H9 (cell line): ENCODE data around the gene SMCO3. TPM values are rescaled to one million over a fixed set of nuclear protein-coding genes. Genes with fewer than 3 reads are reported as not detected.

ENCODE experiments used
- DNase-seq: peaks from one replicate; pipeline ENCODE4 v3.0.0-alpha.2; 2017
- H2AFZ ChIP-seq: one replicate; pipeline ENCODE4 v1.6.1; 2013; ENCODE audit warnings: mild to moderate bottlenecking, low read length, control low read depth, moderate library complexity
- H2AK5ac ChIP-seq: 2 replicates; pipeline ENCODE4 v1.6.1; 2013; ENCODE audit warnings: low read length, control low read depth, mixed read lengths; ENCODE audit not compliant: insufficient read length
- H2BK120ac ChIP-seq: one replicate; pipeline ENCODE4 v1.6.1; 2013; ENCODE audit warnings: low read depth, mild to moderate bottlenecking, low read length, control low read depth, inconsistent platforms; ENCODE audit not compliant: poor library complexity, severe bottlenecking
- H2BK12ac ChIP-seq: 2 replicates; pipeline ENCODE4 v1.6.1; 2013; ENCODE audit warnings: low read length, control low read depth, mixed read lengths, low read depth; ENCODE audit not compliant: insufficient read length
- H2BK15ac ChIP-seq: 2 replicates; pipeline ENCODE4 v1.6.1; 2013; ENCODE audit warnings: low read depth, low read length, control low read depth
- H2BK20ac ChIP-seq: one replicate; pipeline ENCODE4 v1.6.1; 2013; ENCODE audit warnings: low read depth, mild to moderate bottlenecking, low read length, control low read depth, inconsistent platforms; ENCODE audit not compliant: poor library complexity, severe bottlenecking
- H2BK5ac ChIP-seq: 2 replicates; pipeline ENCODE4 v1.6.1; 2013; ENCODE audit warnings: low read length, control low read depth, mixed read lengths; ENCODE audit not compliant: insufficient read length
- H3K14ac ChIP-seq: 2 replicates; pipeline ENCODE4 v1.6.1; 2013; ENCODE audit warnings: low read length, control low read depth; ENCODE audit not compliant: insufficient read depth
- H3K18ac ChIP-seq: 2 replicates; pipeline ENCODE4 v1.6.1; 2013; ENCODE audit warnings: low read depth, mild to moderate bottlenecking, mixed read lengths, low read length, control low read depth; ENCODE audit not compliant: insufficient read length
- H3K23ac ChIP-seq: 2 replicates; pipeline ENCODE4 v1.6.1; 2013; ENCODE audit warnings: low read length, control low read depth, mixed read lengths, low read depth; ENCODE audit not compliant: insufficient read length
- H3K23me2 ChIP-seq: 2 replicates; pipeline ENCODE4 v1.6.1; 2013; ENCODE audit warnings: low read depth, mild to moderate bottlenecking, mixed read lengths, low read length, control low read depth; ENCODE audit not compliant: insufficient read length, poor library complexity, severe bottlenecking
- H3K27ac ChIP-seq: 2 replicates; pipeline ENCODE4 v1.5.1; 2013; ENCODE audit warnings: low read length, control low read depth, mixed read lengths, low read depth; ENCODE audit not compliant: insufficient read length
- H3K27me3 ChIP-seq: 2 replicates; pipeline ENCODE4 v1.6.1; 2013; ENCODE audit warnings: low read length, control low read depth, inconsistent platforms; ENCODE audit not compliant: insufficient read depth
- H3K4ac ChIP-seq: 2 replicates; pipeline ENCODE4 v1.6.1; 2013; ENCODE audit warnings: low read depth, mild to moderate bottlenecking, control low read depth, inconsistent platforms, low read length, moderate library complexity
- H3K4me1 ChIP-seq: 2 replicates; pipeline ENCODE4 v1.6.1; 2013; ENCODE audit warnings: low read length, control low read depth, inconsistent platforms; ENCODE audit not compliant: insufficient read depth
- H3K4me2 ChIP-seq: 2 replicates; pipeline ENCODE4 v1.6.1; 2013; ENCODE audit warnings: low read length, control low read depth, mixed read lengths; ENCODE audit not compliant: insufficient read length, insufficient read depth
- H3K56ac ChIP-seq: 2 replicates; pipeline ENCODE4 v1.6.1; 2013; ENCODE audit warnings: low read depth, mild to moderate bottlenecking, mixed read lengths, low read length, control low read depth; ENCODE audit not compliant: insufficient read length
- H3K79me1 ChIP-seq: 2 replicates; pipeline ENCODE4 v1.6.1; 2013; ENCODE audit warnings: low read depth, mild to moderate bottlenecking, moderate library complexity, low read length, control low read depth, inconsistent platforms; ENCODE audit not compliant: insufficient read depth, poor library complexity, severe bottlenecking
- H3K79me2 ChIP-seq: 2 replicates; pipeline ENCODE4 v1.6.1; 2013; ENCODE audit warnings: low read length, control low read depth, inconsistent platforms; ENCODE audit not compliant: insufficient read depth
- H3K9ac ChIP-seq: 2 replicates; pipeline ENCODE4 v1.6.1; 2013; ENCODE audit warnings: low read length, control low read depth, mixed read lengths; ENCODE audit not compliant: insufficient read length; ENCODE audit errors: extremely low read depth
- H3K9me3 ChIP-seq: one replicate; pipeline ENCODE4 v1.6.1; 2013; ENCODE audit warnings: low read depth, low read length, inconsistent platforms; ENCODE audit not compliant: control insufficient read depth
- H3T11ph ChIP-seq: one replicate; pipeline ENCODE4 v1.6.1; 2013; ENCODE audit warnings: mild to moderate bottlenecking, low read length, control low read depth, inconsistent platforms
- H4K20me1 ChIP-seq: one replicate; pipeline ENCODE4 v1.6.1; 2013; ENCODE audit not compliant: control insufficient read depth, insufficient read length, insufficient read depth
- H4K5ac ChIP-seq: 2 replicates; pipeline ENCODE4 v1.6.1; 2013; ENCODE audit warnings: low read depth, mild to moderate bottlenecking, mixed read lengths, low read length, control low read depth; ENCODE audit not compliant: insufficient read length
- H4K8ac ChIP-seq: replicated peaks from 2 replicates; pipeline ENCODE4 v1.6.1; 2013; ENCODE audit warnings: low read length, control low read depth, mixed read lengths, low read depth; ENCODE audit not compliant: insufficient read length
- H4K91ac ChIP-seq: 2 replicates; pipeline ENCODE4 v1.6.1; 2013; ENCODE audit warnings: low read depth, mild to moderate bottlenecking, moderate library complexity, mixed read lengths, low read length, control low read depth; ENCODE audit not compliant: insufficient read length
- H3K27ac Mint-ChIP-seq, 3 experiments: 2 replicates in 2 of 3; 3 replicates in 1 of 3; pipeline ENCODE4 v1.8.0; 2020 to 2021; ENCODE audit warnings: mixed read lengths in 3 of 3, mild to moderate bottlenecking in 1 of 3, moderate library complexity in 1 of 3
- H3K27me3 Mint-ChIP-seq: 2 replicates; pipeline ENCODE4 v1.8.0; 2021; ENCODE audit warnings: low read depth, mild to moderate bottlenecking, moderate library complexity, mixed read lengths
- H3K36me3 Mint-ChIP-seq, 3 experiments: 2 replicates in 2 of 3; 3 replicates in 1 of 3; pipeline ENCODE4 v1.8.0; 2020 to 2021; ENCODE audit warnings: low read depth in 3 of 3, mixed read lengths in 3 of 3; ENCODE audit not compliant: insufficient read depth in 1 of 3
- H3K4me1 Mint-ChIP-seq, 2 experiments: 2 replicates each; pipeline ENCODE4 v1.8.0; 2020; ENCODE audit warnings: mixed read lengths in 2 of 2
- H3K4me3 Mint-ChIP-seq, 2 experiments: 2 replicates in 1 of 2; 3 replicates in 1 of 2; pipeline ENCODE4 v1.8.0; 2020 to 2021; ENCODE audit warnings: mild to moderate bottlenecking in 2 of 2, mixed read lengths in 2 of 2, moderate library complexity in 1 of 2
- H3K9me3 Mint-ChIP-seq, 2 experiments: 2 replicates in 1 of 2; 3 replicates in 1 of 2; pipeline ENCODE4 v1.8.0; 2020; ENCODE audit warnings: mild to moderate bottlenecking in 2 of 2, mixed read lengths in 2 of 2, moderate library complexity in 1 of 2
- total RNA-seq: library from RNA; stranded (reverse); gene quantifications from 2 replicates; pipeline ENCODE4 v1.2.1, GENCODE V29; 2021
- TF ChIP-seq, protein P1 (sequence below): fragments of 200-600 bp; sonication (generic); conservative IDR thresholded peaks from 3 replicates; pipeline ENCODE4 v1.8.0; 2021; ENCODE audit warnings: antibody characterized with exemption, mild to moderate bottlenecking

The SMCO3 gene
- total RNA-seq, 1 experiment from 2014 or later = not detected

DNA sequence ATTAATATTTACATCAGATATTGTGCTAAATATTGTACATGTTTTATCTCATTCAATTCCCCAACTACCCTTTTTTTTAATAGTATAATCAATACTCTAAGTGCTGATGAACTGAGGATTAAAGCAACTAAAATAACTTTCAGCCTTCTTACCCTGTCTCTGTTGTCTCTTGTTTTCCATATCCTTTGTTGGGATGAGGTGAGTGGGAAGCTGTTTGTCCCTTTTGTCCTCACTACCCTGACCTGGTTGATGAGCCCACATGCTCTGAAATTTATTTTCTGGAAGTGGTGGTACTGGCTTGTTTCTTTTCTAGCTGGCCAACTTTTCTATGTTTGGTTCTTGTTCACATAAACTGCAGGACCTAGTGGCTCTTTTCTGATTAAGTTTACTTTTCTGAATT lies 38.9 kb upstream of the SMCO3 start:
- no peak overlapping the region for H2BK20ac ChIP-seq
- no peak overlapping the region for H2BK120ac ChIP-seq
- H3K4me1 Mint-ChIP-seq = peaks cover 16 to 20% of the 10 kb centered on the region in 2 experiments
- no peak overlapping the region for H2AK5ac ChIP-seq
- no peak overlapping the region for H3K56ac ChIP-seq
- H2BK15ac ChIP-seq = no peak overlapping the region
- H3K79me2 ChIP-seq = no peaks in the 10 kb centered on the region
- H4K8ac ChIP-seq = no peak overlapping the region
- no peak overlapping the region for H2BK12ac ChIP-seq
- H3K23me2 ChIP-seq = no peaks in the 10 kb centered on the region
- H3K27me3 ChIP-seq = no peaks in the 10 kb centered on the region
- TF ChIP-seq, protein P1, sequence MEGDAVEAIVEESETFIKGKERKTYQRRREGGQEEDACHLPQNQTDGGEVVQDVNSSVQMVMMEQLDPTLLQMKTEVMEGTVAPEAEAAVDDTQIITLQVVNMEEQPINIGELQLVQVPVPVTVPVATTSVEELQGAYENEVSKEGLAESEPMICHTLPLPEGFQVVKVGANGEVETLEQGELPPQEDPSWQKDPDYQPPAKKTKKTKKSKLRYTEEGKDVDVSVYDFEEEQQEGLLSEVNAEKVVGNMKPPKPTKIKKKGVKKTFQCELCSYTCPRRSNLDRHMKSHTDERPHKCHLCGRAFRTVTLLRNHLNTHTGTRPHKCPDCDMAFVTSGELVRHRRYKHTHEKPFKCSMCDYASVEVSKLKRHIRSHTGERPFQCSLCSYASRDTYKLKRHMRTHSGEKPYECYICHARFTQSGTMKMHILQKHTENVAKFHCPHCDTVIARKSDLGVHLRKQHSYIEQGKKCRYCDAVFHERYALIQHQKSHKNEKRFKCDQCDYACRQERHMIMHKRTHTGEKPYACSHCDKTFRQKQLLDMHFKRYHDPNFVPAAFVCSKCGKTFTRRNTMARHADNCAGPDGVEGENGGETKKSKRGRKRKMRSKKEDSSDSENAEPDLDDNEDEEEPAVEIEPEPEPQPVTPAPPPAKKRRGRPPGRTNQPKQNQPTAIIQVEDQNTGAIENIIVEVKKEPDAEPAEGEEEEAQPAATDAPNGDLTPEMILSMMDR = no peak
- H3K4ac ChIP-seq = no peak overlapping the region
- no peaks in the 10 kb centered on the region for H3K79me1 ChIP-seq
- peaks cover 6% of the 10 kb centered on the region in 2 experiments; a peak in 4 of 5 replicates for H3K9me3 Mint-ChIP-seq
- H3K18ac ChIP-seq = no peak overlapping the region
- no peak overlapping the region for H4K91ac ChIP-seq
- no peak overlapping the region for H3K23ac ChIP-seq
- H4K5ac ChIP-seq = no peak overlapping the region
- no peak overlapping the region for H3K4me2 ChIP-seq
- peaks cover 0 to 5% (median 0%) of the 10 kb centered on the region in 3 experiments; a peak in 2 of 7 replicates for H3K36me3 Mint-ChIP-seq
- no peaks in the 10 kb centered on the region for H3K9me3 ChIP-seq
- no peak overlapping the region for H3K14ac ChIP-seq
- H2AFZ ChIP-seq = peak overlapping the region; percentile 29
- no peak for DNase-seq
- no peak overlapping the region for H3K9ac ChIP-seq
- no peak overlapping the region for H3K4me3 Mint-ChIP-seq
- no peak overlapping the region for H2BK5ac ChIP-seq
- peaks cover 2% of the 10 kb centered on the region; the same call in 1 of the 2 replicates for H3K4me1 ChIP-seq
- peak overlapping the region in 2 of 3 experiments; percentile 57 to 78; a peak in 4 of 7 replicates for H3K27ac Mint-ChIP-seq
- no peak overlapping the region for H3T11ph ChIP-seq
- H4K20me1 ChIP-seq = no peaks in the 10 kb centered on the region
- no peaks in the 10 kb centered on the region for H3K27me3 Mint-ChIP-seq
- no peak overlapping the region for H3K27ac ChIP-seq
